Trophoblast cell (in vitro differentiated cells and primary cell): ENCODE data around the gene RSPH6A.

Experiments
- DNase-seq, 2 donors: peaks; one replicate each; pipeline ENCODE4 v3.0.0-alpha.2; 2016
- H2AFZ ChIP-seq: 2 replicates; pipeline ENCODE4 v1.6.1; 2013; ENCODE audit warnings: low read length, moderate library complexity, mild to moderate bottlenecking; ENCODE audit not compliant: insufficient read depth, poor library complexity
- H2AK5ac ChIP-seq: 2 replicates; pipeline ENCODE4 v1.6.1; 2013; ENCODE audit warnings: mild to moderate bottlenecking, low read length
- H2BK120ac ChIP-seq: 2 replicates; pipeline ENCODE4 v1.6.1; 2013; ENCODE audit warnings: low read length, mild to moderate bottlenecking, moderate library complexity; ENCODE audit not compliant: insufficient read depth, poor library complexity
- H2BK12ac ChIP-seq: 2 replicates; pipeline ENCODE4 v1.6.1; 2013; ENCODE audit warnings: mild to moderate bottlenecking, low read length, moderate library complexity
- H2BK5ac ChIP-seq: 2 replicates; pipeline ENCODE4 v1.6.1; 2013; ENCODE audit warnings: low read length, low read depth, moderate library complexity, mild to moderate bottlenecking; ENCODE audit not compliant: poor library complexity
- H3K14ac ChIP-seq: 2 replicates; pipeline ENCODE4 v1.6.1; 2013; ENCODE audit warnings: mild to moderate bottlenecking, low read length
- H3K18ac ChIP-seq: 2 replicates; pipeline ENCODE4 v1.6.1; 2013; ENCODE audit warnings: mild to moderate bottlenecking, low read length
- H3K23ac ChIP-seq: 2 replicates; pipeline ENCODE4 v1.6.1; 2013; ENCODE audit warnings: low read length
- H3K27ac ChIP-seq: 2 replicates; pipeline ENCODE4 v1.5.1; 2013; ENCODE audit warnings: low read depth, mild to moderate bottlenecking, inconsistent platforms, low read length, moderate library complexity
- H3K27me3 ChIP-seq: 2 replicates; pipeline ENCODE4 v1.6.1; 2013; ENCODE audit warnings: inconsistent platforms, mild to moderate bottlenecking, low read length, moderate library complexity; ENCODE audit not compliant: insufficient read depth
- H3K36me3 ChIP-seq, 2 experiments: 1 replicate in 1 of 2; 2 replicates in 1 of 2; pipeline ENCODE4 v1.6.1; 2013; ENCODE audit warnings: low read length in 2 of 2, mild to moderate bottlenecking in 2 of 2, moderate library complexity in 1 of 2; ENCODE audit not compliant: insufficient read depth in 2 of 2, control insufficient read depth in 1 of 2
- H3K4ac ChIP-seq: 2 replicates; pipeline ENCODE4 v1.6.1; 2013; ENCODE audit warnings: low read depth, mild to moderate bottlenecking, low read length, moderate library complexity
- H3K4me1 ChIP-seq, 2 experiments: 1 replicate in 1 of 2; 2 replicates in 1 of 2; pipeline ENCODE4 v1.6.1; 2013; ENCODE audit warnings: low read length in 2 of 2, mild to moderate bottlenecking in 2 of 2, moderate library complexity in 1 of 2; ENCODE audit not compliant: insufficient read depth in 2 of 2, control insufficient read depth in 1 of 2
- H3K4me2 ChIP-seq: 2 replicates; pipeline ENCODE4 v1.6.1; 2013; ENCODE audit warnings: inconsistent platforms, mild to moderate bottlenecking, low read length, moderate library complexity
- H3K4me3 ChIP-seq: 2 replicates; pipeline ENCODE4 v1.5.1; 2013; ENCODE audit warnings: mild to moderate bottlenecking, low read depth, low read length, inconsistent platforms
- H3K79me1 ChIP-seq: one replicate; pipeline ENCODE4 v1.6.1; 2013; ENCODE audit warnings: low read length
- H3K79me2 ChIP-seq: 2 replicates; pipeline ENCODE4 v1.6.1; 2013; ENCODE audit warnings: low read length, mild to moderate bottlenecking; ENCODE audit not compliant: control insufficient read depth, insufficient read depth, poor library complexity
- H3K9ac ChIP-seq: 2 replicates; pipeline ENCODE4 v1.6.1; 2013; ENCODE audit warnings: mild to moderate bottlenecking, low read length
- H3K9me3 ChIP-seq: 2 replicates; pipeline ENCODE4 v1.6.1; 2013; ENCODE audit warnings: low read depth, mild to moderate bottlenecking, control low read depth, inconsistent platforms, low read length; ENCODE audit not compliant: insufficient read depth
- H4K12ac ChIP-seq: 2 replicates; pipeline ENCODE4 v1.6.1; 2013; ENCODE audit warnings: low read depth, mild to moderate bottlenecking, low read length, moderate library complexity
- H4K8ac ChIP-seq: 2 replicates; pipeline ENCODE4 v1.6.1; 2013; ENCODE audit warnings: low read depth, mild to moderate bottlenecking, low read length, moderate library complexity
- H4K91ac ChIP-seq: one replicate; pipeline ENCODE4 v1.6.1; 2013; ENCODE audit warnings: low read depth, mild to moderate bottlenecking, low read length, moderate library complexity
- WGBS: extraction: QIAGEN DNeasy Blood & Tissue Kit; methylation state at CpG from one replicate; pipeline ENCODE4 v1.1.7; 2013; ENCODE audit warnings: missing lambda C conversion rate; ENCODE audit not compliant: insufficient read length, insufficient coverage; ENCODE audit errors: extremely low coverage; 5-methylcytosine and 5-hydroxymethylcytosine counted together

Gene RSPH6A

GRCh38 chr19:45784096-45784495 is 31.0 kb downstream of the RSPH6A start:
- Histone ChIP-seq H3K9ac (no peak overlapping the region), H4K91ac (no peak overlapping the region), H3K27me3 (no peaks in the 10 kb centered on the region), H3K23ac (no peak overlapping the region), H2BK120ac (no peak overlapping the region), H3K4me2 (no peak overlapping the region), H4K8ac (no peak overlapping the region), H2AFZ (no peak overlapping the region), H3K18ac (no peak overlapping the region), H3K27ac (no peak overlapping the region), H3K14ac (no peak overlapping the region), H3K4me1 (peaks cover 27 to 33% of the 10 kb centered on the region in 2 experiments), H4K12ac (no peak overlapping the region), H3K9me3 (no peaks in the 10 kb centered on the region), H3K79me2 (no peaks in the 10 kb centered on the region), H2AK5ac (no peak overlapping the region), H2BK12ac (no peak overlapping the region), H2BK5ac (no peak overlapping the region), H3K4me3 (no peak overlapping the region), H3K79me1 (peaks cover 8% of the 10 kb centered on the region), H3K4ac (no peak overlapping the region), H3K36me3 (peaks cover 43% of the 10 kb centered on the region in 2 experiments)
- no peak for DNase-seq
- WGBS, result no CpG with 5 or more reads among the region's 4 CpGs

DNA sequence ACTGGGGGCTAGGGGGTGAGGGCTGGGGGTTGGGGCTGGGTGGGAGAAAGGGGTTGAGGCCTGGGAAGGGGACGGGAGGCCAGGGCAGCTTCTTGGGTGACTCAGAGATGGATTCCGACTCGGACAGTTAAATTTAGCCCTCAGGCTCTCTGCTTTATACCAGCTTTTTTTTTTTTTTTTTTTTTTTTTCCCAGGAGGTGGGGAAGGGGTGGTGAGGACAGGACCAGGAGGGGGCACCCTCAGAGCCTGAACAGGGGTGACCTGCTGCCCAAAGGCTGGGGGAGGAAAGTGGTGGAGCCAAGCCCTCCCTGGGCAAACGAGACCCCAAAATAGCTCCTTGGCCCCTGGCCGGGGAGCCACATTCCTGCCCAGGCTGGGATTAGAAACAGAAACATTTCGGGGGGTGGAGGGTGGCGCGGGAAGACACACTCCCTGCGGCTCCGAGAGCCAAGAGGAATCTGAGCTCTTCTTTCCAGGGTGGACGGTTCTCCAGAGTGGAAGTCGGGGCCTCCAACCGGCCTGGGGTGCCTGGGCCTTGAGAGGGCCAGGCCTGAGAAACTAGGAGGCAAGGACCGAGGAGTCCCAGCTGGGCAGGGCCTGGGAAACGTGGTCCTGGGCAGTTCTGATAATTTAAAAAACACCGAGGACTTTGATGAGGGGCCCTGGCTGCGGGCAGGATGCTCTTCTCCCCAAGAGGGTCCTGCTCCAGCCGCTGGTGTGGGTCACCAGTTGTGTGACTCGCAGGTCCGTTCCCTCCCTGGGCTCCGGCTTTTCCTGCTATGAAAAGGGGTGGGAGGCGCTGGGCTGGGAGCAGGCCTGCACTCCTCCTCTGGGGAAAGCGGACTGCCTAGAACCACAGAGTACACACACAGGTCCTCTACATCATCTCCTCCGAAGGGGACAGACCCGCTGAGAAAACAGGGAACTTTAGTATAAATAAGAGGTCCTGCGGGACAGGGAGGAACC is 32.0 kb downstream of the RSPH6A start:
- peaks cover 37 to 39% of the 10 kb centered on the region in 2 experiments for H3K36me3 ChIP-seq
- peak overlapping the region; percentile 39 for H2BK120ac ChIP-seq
- H2AK5ac ChIP-seq, result peak overlapping the region; percentile 25
- peak overlapping the region; percentile 53 for H3K4me2 ChIP-seq
- no peaks in the 10 kb centered on the region for H3K27me3 ChIP-seq
- peak overlapping the region; percentile 34 for H3K14ac ChIP-seq
- H4K12ac ChIP-seq, result peak overlapping the region; percentile 26
- H2BK5ac ChIP-seq, result peak overlapping the region; percentile 43
- H3K79me1 ChIP-seq, result peaks cover 8% of the 10 kb centered on the region
- no peak overlapping the region for H2AFZ ChIP-seq
- H3K4me1 ChIP-seq, result peaks cover 27 to 33% of the 10 kb centered on the region in 2 experiments
- no peaks in the 10 kb centered on the region for H3K9me3 ChIP-seq
- peak overlapping the region; percentile 47 for H3K18ac ChIP-seq
- DNase-seq, result peak in 1 of 2 donors; percentile 44
- no peak overlapping the region for H4K91ac ChIP-seq
- peak overlapping the region; percentile 51 for H4K8ac ChIP-seq
- no peaks in the 10 kb centered on the region for H3K79me2 ChIP-seq
- H3K23ac ChIP-seq, result no peak overlapping the region
- no peak overlapping the region for H3K9ac ChIP-seq
- WGBS, result no CpG with 5 or more reads among the region's 26 CpGs
- H3K4me3 ChIP-seq, result no peak overlapping the region
- H2BK12ac ChIP-seq, result peak overlapping the region; percentile 10
- peak overlapping the region; percentile 63 for H3K27ac ChIP-seq
- H3K4ac ChIP-seq, result no peak overlapping the region

DNA sequence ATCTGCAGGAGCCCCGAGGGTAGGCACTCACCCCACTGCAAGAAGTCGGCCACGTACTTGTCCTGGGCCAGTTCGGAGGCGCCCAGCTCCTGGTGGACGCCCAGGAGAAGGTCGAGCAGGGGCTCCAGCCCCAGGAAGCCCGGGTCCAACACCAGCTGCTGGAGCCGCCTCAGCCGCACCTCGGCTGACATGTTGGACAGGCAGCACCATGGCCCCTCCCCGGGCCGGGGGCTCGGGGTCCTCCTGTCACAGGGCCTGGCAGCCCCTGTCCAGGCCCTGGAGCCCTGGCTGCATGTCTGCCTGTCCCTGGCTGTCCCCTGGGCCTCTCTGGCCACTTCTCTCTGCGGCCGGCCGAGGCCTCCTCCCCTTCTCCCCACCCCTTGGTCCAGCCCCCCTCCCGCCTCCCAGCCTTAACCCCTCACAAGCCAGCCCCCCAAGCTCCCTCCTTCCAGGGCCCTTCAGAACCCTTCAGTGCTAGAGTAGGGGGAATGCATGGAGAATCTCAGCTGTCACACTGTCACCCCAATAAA is 32.9 kb downstream of the RSPH6A start, which contains the start of gene DMPK:
DMPK (minus strand) TSS at position 329 of the 530 bp plus-strand sequence; CDS start at position 191, 138 bp downstream.
- peaks cover 40 to 45% of the 10 kb centered on the region in 2 experiments for H3K36me3 ChIP-seq
- H3K4ac ChIP-seq, result no peak within 1 kb of the TSS
- H4K8ac ChIP-seq, result peak within 1 kb of the TSS; percentile 51
- no peaks in the 10 kb centered on the region for H3K79me2 ChIP-seq
- peak within 1 kb of the TSS; percentile 47 for H3K18ac ChIP-seq
- H2AFZ ChIP-seq, result no peak within 1 kb of the TSS
- H3K4me2 ChIP-seq, result peak within 1 kb of the TSS; percentile 53
- H3K27ac ChIP-seq, result peak within 1 kb of the TSS; percentile 63
- no peaks in the 10 kb centered on the region for H3K9me3 ChIP-seq
- H2AK5ac ChIP-seq, result peak within 1 kb of the TSS; percentile 25
- H3K4me1 ChIP-seq, result peaks cover 27 to 33% of the 10 kb centered on the region in 2 experiments
- peaks cover 8% of the 10 kb centered on the region for H3K79me1 ChIP-seq
- no peak within 1 kb of the TSS for H3K23ac ChIP-seq
- H3K4me3 ChIP-seq, result no peak within 1 kb of the TSS
- H2BK120ac ChIP-seq, result peak within 1 kb of the TSS; percentile 39
- H4K91ac ChIP-seq, result peak within 1 kb of the TSS; percentile 15
- peak within 1 kb of the TSS; percentile 10 for H2BK12ac ChIP-seq
- peak within 1 kb of the TSS; percentile 43 for H2BK5ac ChIP-seq
- H3K9ac ChIP-seq, result no peak within 1 kb of the TSS
- no peak for DNase-seq
- peak within 1 kb of the TSS; percentile 34 for H3K14ac ChIP-seq
- no peaks in the 10 kb centered on the region for H3K27me3 ChIP-seq
- peak within 1 kb of the TSS; percentile 26 for H4K12ac ChIP-seq
- WGBS, result no CpG with 5 or more reads among the region's 18 CpGs

DNA sequence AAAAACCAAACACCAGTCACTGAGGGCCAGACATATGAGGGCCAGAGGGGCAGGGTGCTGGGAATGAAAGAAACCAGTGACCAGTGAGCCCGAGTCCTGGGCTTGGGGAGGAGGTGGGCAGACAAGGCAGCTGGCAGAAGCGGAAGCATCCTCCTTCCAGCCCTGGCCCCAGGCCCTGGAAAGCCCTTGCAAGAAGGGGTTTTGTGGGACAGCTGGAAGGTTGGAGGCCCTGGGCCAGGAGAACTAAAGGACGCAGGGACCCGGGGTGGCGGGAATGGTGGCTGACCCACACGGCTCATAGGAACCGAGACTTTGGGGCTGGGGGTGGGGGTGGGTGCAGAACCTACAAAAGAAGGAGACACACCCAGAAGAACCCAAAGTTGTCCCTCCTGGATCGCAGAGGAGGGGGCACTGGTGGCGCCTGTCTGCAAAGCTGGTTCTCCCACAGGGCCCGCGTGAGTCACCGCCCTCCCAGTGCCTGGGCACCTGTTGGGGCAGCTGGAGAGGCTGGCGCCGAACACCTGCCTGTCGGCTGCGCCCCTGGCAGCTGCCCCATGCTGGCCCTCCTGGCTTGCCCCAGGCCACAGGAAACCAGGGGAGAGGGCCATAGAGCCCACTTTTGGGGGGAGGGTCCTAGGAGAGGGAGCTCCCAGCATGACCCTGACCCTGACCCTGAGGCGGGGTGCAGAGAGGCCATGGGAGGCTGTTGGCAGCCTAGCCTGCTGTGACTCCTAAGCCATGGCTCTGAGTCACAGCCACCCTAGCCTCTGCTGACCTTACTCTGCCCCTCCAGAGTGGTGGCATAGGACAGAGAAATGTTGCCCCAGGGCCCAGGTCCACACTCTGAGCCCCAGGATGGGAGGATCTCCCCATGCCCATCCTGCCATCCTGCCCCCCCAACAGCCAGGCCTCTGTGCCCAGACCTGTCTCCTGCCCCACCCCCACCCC is 33.6 kb downstream of the RSPH6A start:
- Histone ChIP-seq H3K4me2 (no peak overlapping the region), H4K12ac (no peak overlapping the region), H3K79me2 (no peaks in the 10 kb centered on the region), H3K9ac (no peak overlapping the region), H4K8ac (no peak overlapping the region), H3K23ac (no peak overlapping the region), H3K14ac (no peak overlapping the region), H3K4me3 (no peak overlapping the region), H3K27me3 (no peaks in the 10 kb centered on the region), H3K4ac (no peak overlapping the region), H3K79me1 (peaks cover 8% of the 10 kb centered on the region), H3K36me3 (peaks cover 40 to 44% of the 10 kb centered on the region in 2 experiments), H3K9me3 (no peaks in the 10 kb centered on the region), H2BK120ac (no peak overlapping the region), H2AK5ac (no peak overlapping the region), H2BK12ac (no peak overlapping the region), H2AFZ (no peak overlapping the region), H3K18ac (no peak overlapping the region), H3K4me1 (peaks cover 27 to 33% of the 10 kb centered on the region in 2 experiments), H3K27ac (no peak overlapping the region), H2BK5ac (no peak overlapping the region), H4K91ac (no peak overlapping the region)
- peak in 1 of 2 donors; percentile 31 for DNase-seq
- no CpG with 5 or more reads among the region's 17 CpGs for WGBS
